IMR-90 (cell line): ENCODE data around the gene SNRPD2. TPM values are rescaled to one million over a fixed set of nuclear protein-coding genes. Genes with fewer than 3 reads are reported as not detected.

Experiments
- ATAC-seq: fragments of 200-7000 bp; cut with Tn5 transposase; 2 replicates; pipeline ENCODE4 v1.9.1; 2020; ENCODE audit warnings: low read depth, mild to moderate bottlenecking, moderate library complexity
- BruUV-seq: library from RNA; stranded (reverse); fragments of 400-500 nt; replicated peaks from 2 replicates; lab custom pipeline; 2021; lab: Mats Ljungman, UMichigan
- CTCF ChIA-PET: fragments of 300-600 bp; formaldehyde crosslinking; extraction: SDS; loops from one replicate; lab custom pipeline; 2021; ENCODE audit warnings: antibody characterized with exemption; lab: Yijun Ruan, JAX
- POLR2A ChIA-PET: fragments of 300-600 bp; sonication (Branson Sonifier 250); formaldehyde crosslinking; loops from one replicate; lab custom pipeline; 2022; ENCODE audit warnings: antibody characterized with exemption; ENCODE audit not compliant: unreplicated experiment; lab: Charles Lee
- DNase-seq: peaks from one replicate; pipeline ENCODE4 v3.0.0; 2013
- H2AFZ ChIP-seq: replicated peaks from 2 replicates; pipeline ENCODE3; 2013; ENCODE audit warnings: low read length, mild to moderate bottlenecking; ENCODE audit not compliant: poor library complexity
- H2AK5ac ChIP-seq: 2 replicates; pipeline ENCODE4 v1.6.1; 2013; ENCODE audit warnings: low read depth, low read length, inconsistent platforms
- H2AK9ac ChIP-seq: replicated peaks from 2 replicates; pipeline ENCODE3; 2013; ENCODE audit warnings: mild to moderate bottlenecking, low read depth, low read length, moderate library complexity; ENCODE audit not compliant: poor library complexity
- H2BK120ac ChIP-seq: 2 replicates; pipeline ENCODE4 v1.6.1; 2013; ENCODE audit warnings: low read depth, low read length, inconsistent platforms
- H2BK15ac ChIP-seq: 3 replicates; pipeline ENCODE4 v1.6.1; 2013; ENCODE audit warnings: low read depth, low read length, inconsistent platforms
- H2BK20ac ChIP-seq: 2 replicates; pipeline ENCODE4 v1.6.1; 2013; ENCODE audit warnings: low read depth, mild to moderate bottlenecking, inconsistent platforms, low read length, moderate library complexity
- H2BK5ac ChIP-seq: 2 replicates; pipeline ENCODE4 v1.6.1; 2013; ENCODE audit warnings: mild to moderate bottlenecking, low read depth, low read length, inconsistent platforms; ENCODE audit not compliant: poor library complexity, severe bottlenecking
- H3K14ac ChIP-seq: replicated peaks from 2 replicates; pipeline ENCODE4 v1.6.1; 2013; ENCODE audit warnings: low read depth, low read length, inconsistent platforms
- H3K18ac ChIP-seq: 2 replicates; pipeline ENCODE4 v1.6.1; 2013; ENCODE audit warnings: low read depth, low read length, control low read depth
- H3K23ac ChIP-seq: 2 replicates; pipeline ENCODE4 v1.6.1; 2013; ENCODE audit warnings: low read depth, low read length, inconsistent platforms
- H3K27ac ChIP-seq: 2 replicates; pipeline ENCODE4 v1.5.1; 2013; ENCODE audit warnings: mild to moderate bottlenecking, control low read depth, low read length; ENCODE audit not compliant: insufficient read depth
- H3K27me3 ChIP-seq: 2 replicates; pipeline ENCODE4 v1.6.1; 2013; ENCODE audit warnings: low read length; ENCODE audit not compliant: control insufficient read depth, insufficient read depth
- H3K36me3 ChIP-seq: 2 replicates; pipeline ENCODE4 v1.6.1; 2013; ENCODE audit warnings: low read length, mixed read lengths; ENCODE audit not compliant: control insufficient read depth, insufficient read depth
- H3K4ac ChIP-seq: 2 replicates; pipeline ENCODE4 v1.6.1; 2013; ENCODE audit warnings: low read depth, low read length, inconsistent platforms
- H3K4me1 ChIP-seq: 2 replicates; pipeline ENCODE4 v1.6.1; 2013; ENCODE audit warnings: low read length, mixed read lengths; ENCODE audit not compliant: control insufficient read depth, insufficient read depth
- H3K4me2 ChIP-seq: 2 replicates; pipeline ENCODE4 v1.6.1; 2013; ENCODE audit warnings: low read depth, mild to moderate bottlenecking, control low read depth, low read length, moderate library complexity
- H3K4me3 ChIP-seq: 2 replicates; pipeline ENCODE4 v1.5.1; 2013; ENCODE audit warnings: low read depth, mild to moderate bottlenecking, control low read depth, low read length, moderate library complexity; ENCODE audit not compliant: insufficient read depth
- H3K56ac ChIP-seq: 2 replicates; pipeline ENCODE4 v1.6.1; 2013; ENCODE audit warnings: low read length, inconsistent platforms; ENCODE audit not compliant: insufficient read depth; ENCODE audit errors: extremely low read depth
- H3K79me1 ChIP-seq, 2 experiments: 2 replicates each; pipeline ENCODE4 v1.6.1; 2013; ENCODE audit warnings: low read length in 2 of 2, inconsistent platforms in 1 of 2, low read depth in 1 of 2
- H3K9ac ChIP-seq: 2 replicates; pipeline ENCODE4 v1.6.1; 2013; ENCODE audit warnings: low read depth, low read length, control low read depth
- H3K9me1 ChIP-seq: 2 replicates; pipeline ENCODE4 v1.6.1; 2013; ENCODE audit warnings: low read length, inconsistent platforms; ENCODE audit not compliant: insufficient read depth
- H3K9me3 ChIP-seq: 2 replicates; pipeline ENCODE4 v1.6.1; 2013; ENCODE audit warnings: low read length; ENCODE audit not compliant: control insufficient read depth, insufficient read depth
- H4K20me1 ChIP-seq: 2 replicates; pipeline ENCODE4 v1.6.1; 2013; ENCODE audit warnings: low read length, inconsistent platforms; ENCODE audit not compliant: insufficient read depth
- H4K5ac ChIP-seq: 2 replicates; pipeline ENCODE4 v1.6.1; 2013; ENCODE audit warnings: mild to moderate bottlenecking, low read depth, low read length, control low read depth
- H4K8ac ChIP-seq, 2 experiments: 2 replicates each; pipeline ENCODE4 v1.6.1; 2013; ENCODE audit warnings: low read depth in 2 of 2, low read length in 2 of 2, control low read depth in 1 of 2, inconsistent platforms in 1 of 2
- H4K91ac ChIP-seq: 2 replicates; pipeline ENCODE4 v1.6.1; 2013; ENCODE audit warnings: low read depth, low read length, inconsistent platforms; ENCODE audit not compliant: insufficient read depth
- BHLHE40 ChIP-seq: fragments of 150-350 bp; IDR thresholded peaks from 2 replicates; pipeline ENCODE4 v1.6.1; 2016; ENCODE audit warnings: mild to moderate bottlenecking, low read depth, low read length
- CHD1 ChIP-seq: IDR thresholded peaks from 2 replicates; pipeline ENCODE4 v1.6.1; 2012; ENCODE audit warnings: low read depth, low read length, improper control_type of control experiment
- FOS ChIP-seq: fragments of 150-350 bp; IDR thresholded peaks from 2 replicates; pipeline ENCODE4 v1.6.1; 2016; ENCODE audit warnings: low read depth, low read length
- MAFK ChIP-seq: IDR thresholded peaks from 2 replicates; pipeline ENCODE4 v1.6.1; 2012; ENCODE audit warnings: low read depth, low read length, improper control_type of control experiment
- MAZ ChIP-seq: IDR thresholded peaks from 2 replicates; pipeline ENCODE4 v1.6.1; 2012; ENCODE audit warnings: low read depth, mild to moderate bottlenecking, low read length, improper control_type of control experiment, moderate library complexity, borderline replicate concordance
- MXI1 ChIP-seq: IDR thresholded peaks from 2 replicates; pipeline ENCODE4 v1.6.1; 2012; ENCODE audit warnings: low read depth, mild to moderate bottlenecking, low read length, moderate library complexity, borderline replicate concordance
- POLR2A ChIP-seq: IDR thresholded peaks from 2 replicates; pipeline ENCODE4 v1.6.1; 2012; ENCODE audit warnings: mild to moderate bottlenecking, low read depth, low read length
- RAD21 ChIP-seq: IDR thresholded peaks from 2 replicates; pipeline ENCODE4 v1.6.1; 2012; ENCODE audit warnings: low read length, improper control_type of control experiment
- RFX5 ChIP-seq: IDR thresholded peaks from 2 replicates; pipeline ENCODE4 v1.8.0; 2012; ENCODE audit warnings: low read depth, mild to moderate bottlenecking, low read length, moderate library complexity
- SMC3 ChIP-seq: fragments of 150-350 bp; IDR thresholded peaks from 2 replicates; pipeline ENCODE4 v1.6.1; 2016; ENCODE audit warnings: low read depth, mild to moderate bottlenecking, antibody characterized with exemption, low read length, moderate library complexity
- WGBS, 2 experiments: methylation state at CpG; one replicate each; pipeline versions ENCODE4 v1.1.5 to v1.1.7; 2013; ENCODE audit warnings: missing lambda C conversion rate in 2 of 2; ENCODE audit not compliant: insufficient read length in 1 of 2; ENCODE audit errors: extremely low coverage in 2 of 2; 5-methylcytosine and 5-hydroxymethylcytosine counted together
- dilution Hi-C: fragments of 300-500 bp; cut with HindIII; formaldehyde crosslinking; loops from one replicate; pipeline ENCODE4 v1.14.3; 2018; ENCODE audit warnings: low sequenced_read_pairs; ENCODE audit not compliant: unreplicated experiment
- in situ Hi-C: fragments of 300-500 bp; cut with MboI; formaldehyde crosslinking; loops from 3 replicates; pipeline ENCODE4 v1.14.3; 2019; ENCODE audit warnings: low sequenced_read_pairs, inconsistent platforms, mixed read lengths
- intact Hi-C: fragments of 100-400 bp; cut with micrococcal nuclease; formaldehyde crosslinking; loops from 2 replicates; pipeline ENCODE4 v1.10.0; 2022
- polyA plus RNA-seq, 3 experiments: library from polyadenylated mRNA; depleted of rRNA; stranded (reverse); fragments of >200 nt; gene quantifications; 2 replicates each; pipeline ENCODE4 v1.2.3, GENCODE V29; 2012; ENCODE audit warnings: low replicate concordance in 1 of 3
- total RNA-seq: library from RNA; depleted of rRNA; stranded (reverse); fragments of >200 nt; gene quantifications from 2 replicates; pipeline ENCODE4 v1.2.3, GENCODE V29; 2012
- TF ChIP-seq, protein P1 (sequence below): fragments of 150-350 bp; IDR thresholded peaks from 2 replicates; pipeline ENCODE4 v1.6.1; 2016; ENCODE audit warnings: low read depth, mild to moderate bottlenecking, low read length, moderate library complexity, borderline replicate concordance
- TF ChIP-seq, protein P2 (sequence below): conservative IDR thresholded peaks from 2 replicates; pipeline ENCODE4 v1.5.1; 2012; ENCODE audit warnings: mild to moderate bottlenecking, low read depth, low read length, improper control_type of control experiment
- TF ChIP-seq, protein P3 (sequence below): fragments of 150-350 bp; IDR thresholded peaks from 2 replicates; pipeline ENCODE4 v1.6.1; 2017; ENCODE audit warnings: mild to moderate bottlenecking, antibody characterized with exemption, low read length, low read depth

SNRPD2 gene
- total and polyA plus RNA-seq, 2 of the 4 experiments (the other 2 are of a cell fraction): 587 to 877 TPM

DNA sequence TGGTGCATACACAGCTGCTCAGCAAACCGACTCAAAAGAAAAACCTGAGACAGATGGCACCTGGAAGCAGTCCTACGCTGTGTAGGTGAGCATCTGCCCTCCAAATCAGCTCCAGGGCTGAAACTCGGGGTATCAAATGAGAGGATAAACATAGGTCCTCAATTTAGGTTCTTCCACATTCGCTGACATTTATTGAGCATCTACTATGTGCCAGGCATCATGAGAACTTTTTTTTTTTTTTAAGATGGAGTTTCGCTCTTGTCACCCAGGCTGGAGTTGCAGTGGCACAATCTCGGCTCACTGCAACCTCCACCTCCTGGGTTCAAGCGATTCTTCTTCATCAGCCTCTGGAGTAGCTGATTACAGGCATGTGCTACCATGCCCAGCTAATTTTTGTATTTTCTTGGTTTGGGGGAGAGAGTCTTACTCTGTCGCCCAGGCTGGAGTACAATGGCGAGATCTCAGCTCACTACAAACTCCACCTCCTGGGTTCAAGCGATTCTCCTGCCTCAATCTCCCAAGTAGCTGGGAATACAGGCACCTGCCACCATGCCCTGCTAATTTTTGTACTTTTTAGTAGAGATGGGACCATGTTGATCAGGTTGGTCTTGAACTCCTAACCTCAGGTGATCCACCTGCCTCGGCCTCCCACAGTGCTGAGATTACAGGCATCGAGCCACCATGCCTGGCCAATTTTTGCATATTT is 14.1 kb upstream of the SNRPD2 start:
- ChIA-PET POLR2A (no interaction called here), CTCF (interaction anchor here (0.6 kb wide), 2 partner anchors 77 to 93 kb away, joined by 3 read pairs; partner anchors contain the start of gene DMPK)
- whole genome bisulfite sequencing, 2 experiments: 87% methylated on average over 4 of the region's 12 CpGs; no CpG with 5 or more reads in 1 of the 2 experiments
- no peak overlapping the region for H2AK5ac ChIP-seq
- no peak for ATAC-seq
- H3K4ac ChIP-seq: no peak overlapping the region
- H2BK5ac ChIP-seq: no peak overlapping the region
- H2AFZ ChIP-seq: no peak overlapping the region
- H3K14ac ChIP-seq: no peak overlapping the region
- H4K91ac ChIP-seq: no peak overlapping the region
- no peak overlapping the region for H4K8ac ChIP-seq
- peaks cover 7 to 8% of the 10 kb centered on the region in 2 experiments; a peak in 3 of 4 replicates for H3K79me1 ChIP-seq
- H3K27me3 ChIP-seq: no peaks in the 10 kb centered on the region
- H3K9me1 ChIP-seq: no peaks in the 10 kb centered on the region
- no peaks in the 10 kb centered on the region for H3K4me1 ChIP-seq
- no peak overlapping the region for H2BK120ac ChIP-seq
- no peak overlapping the region for H3K4me2 ChIP-seq
- H3K27ac ChIP-seq: no peak overlapping the region
- no peak overlapping the region for H2BK20ac ChIP-seq
- H3K9ac ChIP-seq: no peak overlapping the region
- no peak overlapping the region for H3K4me3 ChIP-seq
- dilution Hi-C loops (no loop called here), in situ Hi-C loops (no loop called here), intact Hi-C loops (no loop called here)
- TF ChIP-seq, protein P1, sequence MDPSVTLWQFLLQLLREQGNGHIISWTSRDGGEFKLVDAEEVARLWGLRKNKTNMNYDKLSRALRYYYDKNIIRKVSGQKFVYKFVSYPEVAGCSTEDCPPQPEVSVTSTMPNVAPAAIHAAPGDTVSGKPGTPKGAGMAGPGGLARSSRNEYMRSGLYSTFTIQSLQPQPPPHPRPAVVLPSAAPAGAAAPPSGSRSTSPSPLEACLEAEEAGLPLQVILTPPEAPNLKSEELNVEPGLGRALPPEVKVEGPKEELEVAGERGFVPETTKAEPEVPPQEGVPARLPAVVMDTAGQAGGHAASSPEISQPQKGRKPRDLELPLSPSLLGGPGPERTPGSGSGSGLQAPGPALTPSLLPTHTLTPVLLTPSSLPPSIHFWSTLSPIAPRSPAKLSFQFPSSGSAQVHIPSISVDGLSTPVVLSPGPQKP: no peak
- TF ChIP-seq CHD1 (no peak), SMC3 (no peak), POLR2A (no peak), MAZ (no peak), RFX5 (no peak), RAD21 (no peak), FOS (no peak), MXI1 (no peak), BHLHE40 (no peak), MAFK (no peak)
- TF ChIP-seq, protein P2, sequence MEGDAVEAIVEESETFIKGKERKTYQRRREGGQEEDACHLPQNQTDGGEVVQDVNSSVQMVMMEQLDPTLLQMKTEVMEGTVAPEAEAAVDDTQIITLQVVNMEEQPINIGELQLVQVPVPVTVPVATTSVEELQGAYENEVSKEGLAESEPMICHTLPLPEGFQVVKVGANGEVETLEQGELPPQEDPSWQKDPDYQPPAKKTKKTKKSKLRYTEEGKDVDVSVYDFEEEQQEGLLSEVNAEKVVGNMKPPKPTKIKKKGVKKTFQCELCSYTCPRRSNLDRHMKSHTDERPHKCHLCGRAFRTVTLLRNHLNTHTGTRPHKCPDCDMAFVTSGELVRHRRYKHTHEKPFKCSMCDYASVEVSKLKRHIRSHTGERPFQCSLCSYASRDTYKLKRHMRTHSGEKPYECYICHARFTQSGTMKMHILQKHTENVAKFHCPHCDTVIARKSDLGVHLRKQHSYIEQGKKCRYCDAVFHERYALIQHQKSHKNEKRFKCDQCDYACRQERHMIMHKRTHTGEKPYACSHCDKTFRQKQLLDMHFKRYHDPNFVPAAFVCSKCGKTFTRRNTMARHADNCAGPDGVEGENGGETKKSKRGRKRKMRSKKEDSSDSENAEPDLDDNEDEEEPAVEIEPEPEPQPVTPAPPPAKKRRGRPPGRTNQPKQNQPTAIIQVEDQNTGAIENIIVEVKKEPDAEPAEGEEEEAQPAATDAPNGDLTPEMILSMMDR: no peak
- TF ChIP-seq, protein P3, sequence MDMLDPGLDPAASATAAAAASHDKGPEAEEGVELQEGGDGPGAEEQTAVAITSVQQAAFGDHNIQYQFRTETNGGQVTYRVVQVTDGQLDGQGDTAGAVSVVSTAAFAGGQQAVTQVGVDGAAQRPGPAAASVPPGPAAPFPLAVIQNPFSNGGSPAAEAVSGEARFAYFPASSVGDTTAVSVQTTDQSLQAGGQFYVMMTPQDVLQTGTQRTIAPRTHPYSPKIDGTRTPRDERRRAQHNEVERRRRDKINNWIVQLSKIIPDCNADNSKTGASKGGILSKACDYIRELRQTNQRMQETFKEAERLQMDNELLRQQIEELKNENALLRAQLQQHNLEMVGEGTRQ: no peak
- H3K36me3 ChIP-seq: peaks cover 26% of the 10 kb centered on the region
- no peak for DNase-seq
- no peak overlapping the region for H3K56ac ChIP-seq
- BruUV-seq: no TSS peak
- H2BK15ac ChIP-seq: no peak overlapping the region
- H4K20me1 ChIP-seq: no peaks in the 10 kb centered on the region
- no peak overlapping the region for H3K23ac ChIP-seq
- H3K18ac ChIP-seq: no peak overlapping the region
- H2AK9ac ChIP-seq: no peak overlapping the region
- no peaks in the 10 kb centered on the region for H3K9me3 ChIP-seq
- H4K5ac ChIP-seq: no peak overlapping the region
